IMR-90 (cell line): ENCODE results near the gene BRD4. TPM values are rescaled to one million over a fixed set of nuclear protein-coding genes. Genes with fewer than 3 reads are reported as not detected.

Experiments used
- ATAC-seq: fragments of 200-7000 bp; cut with Tn5 transposase; 2 replicates; pipeline ENCODE4 v1.9.1; 2020; ENCODE audit warnings: low read depth, mild to moderate bottlenecking, moderate library complexity
- BruUV-seq: library from RNA; stranded (reverse); fragments of 400-500 nt; replicated peaks from 2 replicates; lab custom pipeline; 2021; lab: Mats Ljungman, UMichigan
- CTCF ChIA-PET: fragments of 300-600 bp; formaldehyde crosslinking; extraction: SDS; loops from one replicate; lab custom pipeline; 2021; ENCODE audit warnings: antibody characterized with exemption; lab: Yijun Ruan, JAX
- POLR2A ChIA-PET: fragments of 300-600 bp; sonication (Branson Sonifier 250); formaldehyde crosslinking; loops from one replicate; lab custom pipeline; 2022; ENCODE audit warnings: antibody characterized with exemption; ENCODE audit not compliant: unreplicated experiment; lab: Charles Lee
- DNase-seq: peaks from one replicate; pipeline ENCODE4 v3.0.0; 2013
- H2AFZ ChIP-seq: replicated peaks from 2 replicates; pipeline ENCODE3; 2013; ENCODE audit warnings: low read length, mild to moderate bottlenecking; ENCODE audit not compliant: poor library complexity
- H2AK5ac ChIP-seq: 2 replicates; pipeline ENCODE4 v1.6.1; 2013; ENCODE audit warnings: low read depth, low read length, inconsistent platforms
- H2AK9ac ChIP-seq: replicated peaks from 2 replicates; pipeline ENCODE3; 2013; ENCODE audit warnings: mild to moderate bottlenecking, low read depth, low read length, moderate library complexity; ENCODE audit not compliant: poor library complexity
- H2BK120ac ChIP-seq: 2 replicates; pipeline ENCODE4 v1.6.1; 2013; ENCODE audit warnings: low read depth, low read length, inconsistent platforms
- H2BK15ac ChIP-seq: 3 replicates; pipeline ENCODE4 v1.6.1; 2013; ENCODE audit warnings: low read depth, low read length, inconsistent platforms
- H2BK20ac ChIP-seq: 2 replicates; pipeline ENCODE4 v1.6.1; 2013; ENCODE audit warnings: low read depth, mild to moderate bottlenecking, inconsistent platforms, low read length, moderate library complexity
- H2BK5ac ChIP-seq: 2 replicates; pipeline ENCODE4 v1.6.1; 2013; ENCODE audit warnings: mild to moderate bottlenecking, low read depth, low read length, inconsistent platforms; ENCODE audit not compliant: poor library complexity, severe bottlenecking
- H3K14ac ChIP-seq: replicated peaks from 2 replicates; pipeline ENCODE4 v1.6.1; 2013; ENCODE audit warnings: low read depth, low read length, inconsistent platforms
- H3K18ac ChIP-seq: 2 replicates; pipeline ENCODE4 v1.6.1; 2013; ENCODE audit warnings: low read depth, low read length, control low read depth
- H3K23ac ChIP-seq: 2 replicates; pipeline ENCODE4 v1.6.1; 2013; ENCODE audit warnings: low read depth, low read length, inconsistent platforms
- H3K27ac ChIP-seq: 2 replicates; pipeline ENCODE4 v1.5.1; 2013; ENCODE audit warnings: mild to moderate bottlenecking, control low read depth, low read length; ENCODE audit not compliant: insufficient read depth
- H3K27me3 ChIP-seq: 2 replicates; pipeline ENCODE4 v1.6.1; 2013; ENCODE audit warnings: low read length; ENCODE audit not compliant: control insufficient read depth, insufficient read depth
- H3K36me3 ChIP-seq: 2 replicates; pipeline ENCODE4 v1.6.1; 2013; ENCODE audit warnings: low read length, mixed read lengths; ENCODE audit not compliant: control insufficient read depth, insufficient read depth
- H3K4ac ChIP-seq: 2 replicates; pipeline ENCODE4 v1.6.1; 2013; ENCODE audit warnings: low read depth, low read length, inconsistent platforms
- H3K4me1 ChIP-seq: 2 replicates; pipeline ENCODE4 v1.6.1; 2013; ENCODE audit warnings: low read length, mixed read lengths; ENCODE audit not compliant: control insufficient read depth, insufficient read depth
- H3K4me2 ChIP-seq: 2 replicates; pipeline ENCODE4 v1.6.1; 2013; ENCODE audit warnings: low read depth, mild to moderate bottlenecking, control low read depth, low read length, moderate library complexity
- H3K4me3 ChIP-seq: 2 replicates; pipeline ENCODE4 v1.5.1; 2013; ENCODE audit warnings: low read depth, mild to moderate bottlenecking, control low read depth, low read length, moderate library complexity; ENCODE audit not compliant: insufficient read depth
- H3K56ac ChIP-seq: 2 replicates; pipeline ENCODE4 v1.6.1; 2013; ENCODE audit warnings: low read length, inconsistent platforms; ENCODE audit not compliant: insufficient read depth; ENCODE audit errors: extremely low read depth
- H3K79me1 ChIP-seq, 2 experiments: 2 replicates each; pipeline ENCODE4 v1.6.1; 2013; ENCODE audit warnings: low read length in 2 of 2, inconsistent platforms in 1 of 2, low read depth in 1 of 2
- H3K9ac ChIP-seq: 2 replicates; pipeline ENCODE4 v1.6.1; 2013; ENCODE audit warnings: low read depth, low read length, control low read depth
- H3K9me1 ChIP-seq: 2 replicates; pipeline ENCODE4 v1.6.1; 2013; ENCODE audit warnings: low read length, inconsistent platforms; ENCODE audit not compliant: insufficient read depth
- H3K9me3 ChIP-seq: 2 replicates; pipeline ENCODE4 v1.6.1; 2013; ENCODE audit warnings: low read length; ENCODE audit not compliant: control insufficient read depth, insufficient read depth
- H4K20me1 ChIP-seq: 2 replicates; pipeline ENCODE4 v1.6.1; 2013; ENCODE audit warnings: low read length, inconsistent platforms; ENCODE audit not compliant: insufficient read depth
- H4K5ac ChIP-seq: 2 replicates; pipeline ENCODE4 v1.6.1; 2013; ENCODE audit warnings: mild to moderate bottlenecking, low read depth, low read length, control low read depth
- H4K8ac ChIP-seq, 2 experiments: 2 replicates each; pipeline ENCODE4 v1.6.1; 2013; ENCODE audit warnings: low read depth in 2 of 2, low read length in 2 of 2, control low read depth in 1 of 2, inconsistent platforms in 1 of 2
- H4K91ac ChIP-seq: 2 replicates; pipeline ENCODE4 v1.6.1; 2013; ENCODE audit warnings: low read depth, low read length, inconsistent platforms; ENCODE audit not compliant: insufficient read depth
- BHLHE40 ChIP-seq: fragments of 150-350 bp; IDR thresholded peaks from 2 replicates; pipeline ENCODE4 v1.6.1; 2016; ENCODE audit warnings: mild to moderate bottlenecking, low read depth, low read length
- CEBPB ChIP-seq: IDR thresholded peaks from 2 replicates; pipeline ENCODE4 v1.6.1; 2012; ENCODE audit warnings: low read depth, low read length, improper control_type of control experiment
- MXI1 ChIP-seq: IDR thresholded peaks from 2 replicates; pipeline ENCODE4 v1.6.1; 2012; ENCODE audit warnings: low read depth, mild to moderate bottlenecking, low read length, moderate library complexity, borderline replicate concordance
- RCOR1 ChIP-seq: IDR thresholded peaks from 2 replicates; pipeline ENCODE4 v1.6.1; 2012; ENCODE audit warnings: mild to moderate bottlenecking, low read length, improper control_type of control experiment; ENCODE audit not compliant: insufficient replicate concordance
- SMC3 ChIP-seq: fragments of 150-350 bp; IDR thresholded peaks from 2 replicates; pipeline ENCODE4 v1.6.1; 2016; ENCODE audit warnings: low read depth, mild to moderate bottlenecking, antibody characterized with exemption, low read length, moderate library complexity
- WGBS, 2 experiments: methylation state at CpG; one replicate each; pipeline versions ENCODE4 v1.1.5 to v1.1.7; 2013; ENCODE audit warnings: missing lambda C conversion rate in 2 of 2; ENCODE audit not compliant: insufficient read length in 1 of 2; ENCODE audit errors: extremely low coverage in 2 of 2; 5-methylcytosine and 5-hydroxymethylcytosine counted together
- dilution Hi-C: fragments of 300-500 bp; cut with HindIII; formaldehyde crosslinking; loops from one replicate; pipeline ENCODE4 v1.14.3; 2018; ENCODE audit warnings: low sequenced_read_pairs; ENCODE audit not compliant: unreplicated experiment
- in situ Hi-C: fragments of 300-500 bp; cut with MboI; formaldehyde crosslinking; loops from 3 replicates; pipeline ENCODE4 v1.14.3; 2019; ENCODE audit warnings: low sequenced_read_pairs, inconsistent platforms, mixed read lengths
- intact Hi-C: fragments of 100-400 bp; cut with micrococcal nuclease; formaldehyde crosslinking; loops from 2 replicates; pipeline ENCODE4 v1.10.0; 2022
- polyA plus RNA-seq, 3 experiments: library from polyadenylated mRNA; depleted of rRNA; stranded (reverse); fragments of >200 nt; gene quantifications; 2 replicates each; pipeline ENCODE4 v1.2.3, GENCODE V29; 2012; ENCODE audit warnings: low replicate concordance in 1 of 3
- total RNA-seq: library from RNA; depleted of rRNA; stranded (reverse); fragments of >200 nt; gene quantifications from 2 replicates; pipeline ENCODE4 v1.2.3, GENCODE V29; 2012
- TF ChIP-seq, protein P1 (sequence below): conservative IDR thresholded peaks from 2 replicates; pipeline ENCODE4 v1.5.1; 2012; ENCODE audit warnings: mild to moderate bottlenecking, low read depth, low read length, improper control_type of control experiment
- TF ChIP-seq, protein P2 (sequence below): fragments of 150-350 bp; IDR thresholded peaks from 2 replicates; pipeline ENCODE4 v1.6.1; 2017; ENCODE audit warnings: mild to moderate bottlenecking, antibody characterized with exemption, low read length, low read depth

The BRD4 gene
- total and polyA plus RNA-seq, 2 of the 4 experiments (the other 2 are of a cell fraction): 7.0 to 21.1 TPM

DNA sequence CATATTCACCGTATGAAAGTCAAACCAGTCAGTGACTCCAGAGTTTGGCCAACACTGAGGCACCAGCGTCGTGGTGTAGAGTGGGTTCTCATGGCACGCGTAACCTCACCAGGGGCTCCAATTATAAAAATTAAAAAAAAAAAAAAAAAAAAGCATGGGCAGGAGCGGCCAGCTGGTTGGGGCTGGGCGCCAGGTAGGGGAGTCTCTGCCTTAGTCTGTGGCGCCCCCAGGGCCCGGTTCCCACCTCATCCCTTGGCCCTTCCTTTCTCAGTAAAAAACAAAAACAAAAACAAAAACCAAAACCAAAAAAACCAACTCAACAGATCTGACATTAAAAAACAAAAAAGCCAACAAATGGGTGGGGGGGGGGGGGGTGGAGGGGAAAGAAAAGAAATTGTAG lies 95.5 kb downstream of the BRD4 start:
- Histone ChIP-seq H3K23ac (no peak overlapping the region), H4K20me1 (peaks cover 14% of the 10 kb centered on the region), H3K4me2 (no peak overlapping the region), H2BK20ac (no peak overlapping the region), H3K4me1 (peaks cover 2% of the 10 kb centered on the region; the same call in 1 of the 2 replicates), H4K5ac (no peak overlapping the region), H2BK120ac (no peak overlapping the region), H4K8ac (no peak overlapping the region), H2AK5ac (no peak overlapping the region), H3K9me1 (0 out of 2 replicates have a peak, but pooled peaks cover 3% of the 10 kb centered on the region), H2AK9ac (no peak overlapping the region), H3K18ac (no peak overlapping the region), H2BK15ac (no peak overlapping the region), H3K4ac (no peak overlapping the region), H3K9ac (no peak overlapping the region), H3K27me3 (no peaks in the 10 kb centered on the region), H3K4me3 (no peak overlapping the region), H3K79me1 (peaks cover 15 to 33% of the 10 kb centered on the region in 2 experiments), H3K27ac (no peak overlapping the region), H3K14ac (no peak overlapping the region), H2AFZ (no peak overlapping the region), H2BK5ac (no peak overlapping the region), H3K56ac (no peak overlapping the region), H3K9me3 (no peaks in the 10 kb centered on the region), H3K36me3 (peaks cover 56% of the 10 kb centered on the region), H4K91ac (no peak overlapping the region)
- intact Hi-C loops: no loop called here
- no peak for DNase-seq
- no peak for ATAC-seq
- ChIA-PET CTCF (no interaction called here), POLR2A (no interaction called here)
- BruUV-seq: no TSS peak
- no peak for TF ChIP-seq CEBPB
- no peak for TF ChIP-seq MXI1
- TF ChIP-seq SMC3: no peak
- TF ChIP-seq, protein P1, sequence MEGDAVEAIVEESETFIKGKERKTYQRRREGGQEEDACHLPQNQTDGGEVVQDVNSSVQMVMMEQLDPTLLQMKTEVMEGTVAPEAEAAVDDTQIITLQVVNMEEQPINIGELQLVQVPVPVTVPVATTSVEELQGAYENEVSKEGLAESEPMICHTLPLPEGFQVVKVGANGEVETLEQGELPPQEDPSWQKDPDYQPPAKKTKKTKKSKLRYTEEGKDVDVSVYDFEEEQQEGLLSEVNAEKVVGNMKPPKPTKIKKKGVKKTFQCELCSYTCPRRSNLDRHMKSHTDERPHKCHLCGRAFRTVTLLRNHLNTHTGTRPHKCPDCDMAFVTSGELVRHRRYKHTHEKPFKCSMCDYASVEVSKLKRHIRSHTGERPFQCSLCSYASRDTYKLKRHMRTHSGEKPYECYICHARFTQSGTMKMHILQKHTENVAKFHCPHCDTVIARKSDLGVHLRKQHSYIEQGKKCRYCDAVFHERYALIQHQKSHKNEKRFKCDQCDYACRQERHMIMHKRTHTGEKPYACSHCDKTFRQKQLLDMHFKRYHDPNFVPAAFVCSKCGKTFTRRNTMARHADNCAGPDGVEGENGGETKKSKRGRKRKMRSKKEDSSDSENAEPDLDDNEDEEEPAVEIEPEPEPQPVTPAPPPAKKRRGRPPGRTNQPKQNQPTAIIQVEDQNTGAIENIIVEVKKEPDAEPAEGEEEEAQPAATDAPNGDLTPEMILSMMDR: no peak
- TF ChIP-seq RCOR1: no peak
- TF ChIP-seq BHLHE40: no peak
- TF ChIP-seq, protein P2, sequence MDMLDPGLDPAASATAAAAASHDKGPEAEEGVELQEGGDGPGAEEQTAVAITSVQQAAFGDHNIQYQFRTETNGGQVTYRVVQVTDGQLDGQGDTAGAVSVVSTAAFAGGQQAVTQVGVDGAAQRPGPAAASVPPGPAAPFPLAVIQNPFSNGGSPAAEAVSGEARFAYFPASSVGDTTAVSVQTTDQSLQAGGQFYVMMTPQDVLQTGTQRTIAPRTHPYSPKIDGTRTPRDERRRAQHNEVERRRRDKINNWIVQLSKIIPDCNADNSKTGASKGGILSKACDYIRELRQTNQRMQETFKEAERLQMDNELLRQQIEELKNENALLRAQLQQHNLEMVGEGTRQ: no peak
- in situ Hi-C loops: no loop called here
- dilution Hi-C loops: no loop called here
- 80% methylated on average over 1 of the region's 9 CpGs; no CpG with 5 or more reads in 1 of the 2 experiments for WGBS, 2 experiments
